GM12873 (cell line): ENCODE data around the gene SYNM.

ENCODE experiments used
- CTCF ChIP-seq: IDR thresholded peaks from 2 replicates; pipeline ENCODE4 v1.5.1; 2012; ENCODE audit warnings: low read depth, mild to moderate bottlenecking, moderate library complexity, low read length, control low read depth; ENCODE audit not compliant: insufficient read depth; ENCODE audit errors: missing control alignments

Gene SYNM

GRCh38 chr15:99103279-99103678 lies 1.6 kb upstream of the SYNM start:
- TF ChIP-seq CTCF, result no peak

GRCh38 chr15:99105514-99106341 lies 848 bp downstream of the SYNM start:
- no peak for TF ChIP-seq CTCF

GRCh38 chr15:99106417-99107220 lies 1.7 kb downstream of the SYNM start:
- TF ChIP-seq CTCF, result no peak

GRCh38 chr15:99108993-99109392 lies 4.1 kb downstream of the SYNM start:
- TF ChIP-seq CTCF, result no peak

- no peak for TF ChIP-seq CTCF
Measured at GRCh38 chr15:99109555-99110021, 4.7 kb downstream of the SYNM start.

GRCh38 chr15:99110093-99110492 lies 5.2 kb downstream of the SYNM start:
- no peak for TF ChIP-seq CTCF
